HK-2 (cell line): ENCODE measurements around the gene MAML2.

Experiments used
- DNase-seq: peaks from one replicate; pipeline ENCODE4 v3.0.0-alpha.2; 2018; ENCODE audit not compliant: unreplicated experiment

The MAML2 gene

DNA sequence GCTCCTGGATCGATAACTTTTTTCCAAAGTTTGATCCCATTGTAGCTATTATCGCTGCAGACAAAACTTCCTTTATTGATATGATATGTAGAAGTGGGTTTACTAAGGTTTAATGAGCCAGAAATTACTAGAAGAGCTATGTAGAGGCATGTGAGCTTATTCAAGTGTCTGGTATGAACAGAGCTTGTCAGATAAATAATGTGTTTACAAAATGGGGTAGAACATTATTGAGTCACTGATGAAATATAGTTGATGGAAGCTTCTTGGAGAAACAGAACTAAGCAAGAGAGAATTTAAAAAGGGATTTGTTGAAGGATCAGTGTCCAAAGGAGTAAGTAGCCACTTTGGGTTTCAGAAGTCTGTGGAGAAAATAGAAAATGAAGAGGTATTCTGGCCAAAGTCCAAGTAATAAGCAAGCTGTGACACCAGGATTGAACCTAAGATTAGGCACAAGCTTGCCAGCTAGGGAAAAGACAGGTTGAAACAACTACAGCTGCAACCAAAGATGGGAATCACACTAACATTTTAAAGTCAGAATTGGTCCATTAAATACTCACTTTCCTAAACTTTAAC is 104.3 kb downstream of the MAML2 start:
- DNase-seq, result no peak

DNA sequence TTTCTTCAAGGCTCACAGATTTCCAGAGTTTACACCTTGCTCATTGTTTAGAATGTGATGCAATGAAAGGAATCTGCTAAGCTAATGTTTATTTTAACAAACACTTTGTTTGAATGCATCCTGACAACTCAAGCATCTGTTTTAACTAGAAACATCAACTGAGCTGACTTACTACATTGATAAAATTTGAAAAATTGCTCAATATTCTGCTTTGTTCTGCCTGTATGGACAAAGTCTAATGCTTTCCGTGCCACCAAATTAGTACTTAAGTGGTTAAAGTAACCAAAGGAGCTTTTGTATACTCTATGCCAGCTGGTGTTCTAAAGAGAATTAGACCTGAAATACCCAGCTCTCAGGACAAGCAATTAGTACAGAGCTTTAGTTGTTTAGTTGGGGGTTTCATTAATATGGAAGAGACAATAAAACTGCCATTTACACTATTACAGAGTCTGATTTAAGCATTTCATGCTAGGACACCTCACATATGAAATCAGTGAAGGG is 105.2 kb downstream of the MAML2 start:
- no peak for DNase-seq

- DNase-seq, result no peak
Observed at GRCh38 chr11:96235751-96236150, 107.2 kb downstream of the MAML2 start.

DNA sequence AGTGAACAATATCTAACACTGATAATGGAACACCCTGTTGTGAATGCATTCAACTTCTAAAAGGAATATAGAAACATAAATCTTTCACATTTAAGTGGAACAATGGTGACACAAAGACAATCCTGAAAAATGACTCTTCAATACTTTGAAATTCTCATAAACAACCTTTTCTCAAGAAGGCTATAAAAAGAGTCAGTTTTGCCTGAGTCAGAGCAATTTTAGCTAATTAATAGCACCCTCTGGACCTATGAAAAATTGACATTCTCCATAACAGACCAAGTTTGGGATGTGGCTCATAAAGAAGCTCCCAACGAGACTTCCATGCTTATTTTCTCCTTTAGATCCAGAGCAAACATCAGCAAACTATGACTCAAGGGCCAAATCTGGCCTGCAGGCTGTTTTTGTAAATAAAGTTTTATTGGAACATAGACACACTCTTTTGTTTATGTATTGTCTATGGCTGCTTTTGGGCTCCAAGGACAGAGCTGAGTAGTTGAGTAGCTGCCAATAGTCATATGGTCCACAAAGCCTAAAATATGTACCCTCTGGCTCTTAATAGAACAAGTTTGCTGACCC is 108.0 kb downstream of the MAML2 start:
- no peak for DNase-seq

DNA sequence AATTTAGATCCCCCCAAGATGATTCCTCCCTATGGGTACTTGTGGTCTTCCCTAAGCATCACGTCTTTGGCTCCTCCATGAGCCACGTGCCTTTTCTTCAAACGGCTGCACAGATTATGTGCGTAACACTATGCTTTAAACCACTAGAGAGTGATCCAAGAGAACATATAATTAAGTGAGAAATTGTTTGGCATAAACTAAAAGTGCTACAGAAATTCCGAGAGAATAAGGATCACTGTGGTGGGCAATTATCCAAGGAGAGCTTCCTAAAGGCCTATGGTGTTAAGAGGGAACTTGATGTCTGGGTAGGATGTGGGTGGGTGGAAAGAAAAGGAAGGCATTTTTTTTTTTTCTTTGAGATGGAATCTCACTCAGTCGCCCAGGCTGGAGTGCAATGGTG is 110.9 kb downstream of the MAML2 start:
- no peak for DNase-seq

GRCh38 chr11:96230686-96231085 is 112.3 kb downstream of the MAML2 start:
- no peak for DNase-seq

GRCh38 chr11:96229354-96229977 is 113.5 kb downstream of the MAML2 start:
- DNase-seq, result no peak

DNA sequence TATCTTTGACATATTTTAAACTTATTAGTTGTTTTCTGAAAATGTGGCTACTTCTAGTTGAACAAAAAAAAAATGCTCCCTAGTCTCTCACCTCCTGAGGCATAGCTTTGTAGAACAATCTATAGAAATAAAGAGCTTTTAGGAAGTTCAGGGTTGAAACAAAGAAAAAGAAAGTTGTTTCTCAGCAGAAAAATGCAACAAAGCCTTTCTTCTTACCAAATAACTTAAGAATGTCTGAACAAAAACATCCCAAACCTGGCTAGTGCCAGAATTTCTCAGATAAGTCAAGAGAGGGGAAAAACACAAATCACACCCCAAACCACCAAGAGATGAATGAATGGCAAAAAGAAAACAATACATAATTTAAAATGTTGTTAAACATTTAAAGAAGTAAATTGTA is 114.1 kb downstream of the MAML2 start:
- DNase-seq, result no peak

DNA sequence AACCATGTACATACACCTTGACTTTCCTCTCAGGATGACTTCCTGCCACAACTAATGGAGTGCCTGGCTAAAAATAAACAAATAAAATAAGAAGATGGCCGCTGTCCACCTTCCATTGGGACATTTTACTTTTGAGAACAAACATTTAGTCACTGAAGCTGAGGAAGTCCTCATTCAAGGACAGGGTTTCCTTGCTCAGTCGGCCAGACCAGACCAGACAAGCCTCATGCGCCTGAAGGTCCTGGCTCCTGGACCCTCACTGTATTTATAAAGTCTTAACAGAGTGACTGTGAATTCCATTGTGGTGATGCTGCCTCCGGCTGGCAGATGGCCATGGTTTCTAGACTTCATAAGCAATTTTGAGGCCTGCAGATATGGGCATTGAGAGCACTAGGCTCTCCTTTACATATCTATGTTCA is 114.5 kb downstream of the MAML2 start:
- peak; percentile 36 for DNase-seq

GRCh38 chr11:96227244-96227643 is 115.8 kb downstream of the MAML2 start:
- no peak for DNase-seq

GRCh38 chr11:96223083-96223482 is 119.9 kb downstream of the MAML2 start:
- no peak for DNase-seq

GRCh38 chr11:96222102-96222501 is 120.9 kb downstream of the MAML2 start:
- no peak for DNase-seq

DNA sequence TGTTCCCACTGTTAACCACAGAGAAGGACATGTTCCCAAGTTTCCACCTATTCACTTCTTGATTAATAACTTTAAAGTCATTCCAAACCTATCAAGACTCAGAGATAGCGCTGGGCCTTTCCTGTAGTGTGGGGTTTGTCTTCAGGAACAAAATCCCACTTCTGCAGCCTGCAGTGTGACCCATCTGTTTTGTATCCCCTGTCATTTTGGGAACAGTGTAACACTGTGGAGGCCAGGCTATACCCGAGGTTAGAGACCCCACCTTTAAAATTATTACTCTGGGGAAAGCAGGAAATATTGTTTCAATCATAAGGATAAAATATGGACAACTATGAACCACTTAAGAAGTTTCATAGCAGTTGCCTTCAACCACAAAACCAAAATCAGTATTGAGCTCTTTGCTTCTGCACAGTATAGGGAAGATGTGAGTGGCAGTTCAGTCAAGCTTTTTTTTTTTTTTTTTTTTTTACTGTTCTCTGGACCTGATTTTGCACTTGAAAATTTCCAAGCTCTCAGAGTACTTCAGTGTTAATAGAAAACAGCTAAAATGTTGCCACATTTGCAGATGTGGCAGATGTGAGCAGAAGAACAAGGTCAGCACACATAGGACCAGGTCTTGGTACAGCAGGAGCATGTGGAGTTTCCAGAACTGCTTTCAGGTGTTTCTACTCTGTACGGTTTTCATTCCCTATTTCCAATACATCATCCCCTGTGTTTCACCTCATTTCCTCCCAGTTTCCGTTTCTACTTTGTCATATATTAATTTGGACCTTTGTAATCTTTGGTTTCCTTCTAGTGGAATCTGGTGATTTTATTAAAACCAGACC is 121.5 kb downstream of the MAML2 start:
- no peak for DNase-seq

DNA sequence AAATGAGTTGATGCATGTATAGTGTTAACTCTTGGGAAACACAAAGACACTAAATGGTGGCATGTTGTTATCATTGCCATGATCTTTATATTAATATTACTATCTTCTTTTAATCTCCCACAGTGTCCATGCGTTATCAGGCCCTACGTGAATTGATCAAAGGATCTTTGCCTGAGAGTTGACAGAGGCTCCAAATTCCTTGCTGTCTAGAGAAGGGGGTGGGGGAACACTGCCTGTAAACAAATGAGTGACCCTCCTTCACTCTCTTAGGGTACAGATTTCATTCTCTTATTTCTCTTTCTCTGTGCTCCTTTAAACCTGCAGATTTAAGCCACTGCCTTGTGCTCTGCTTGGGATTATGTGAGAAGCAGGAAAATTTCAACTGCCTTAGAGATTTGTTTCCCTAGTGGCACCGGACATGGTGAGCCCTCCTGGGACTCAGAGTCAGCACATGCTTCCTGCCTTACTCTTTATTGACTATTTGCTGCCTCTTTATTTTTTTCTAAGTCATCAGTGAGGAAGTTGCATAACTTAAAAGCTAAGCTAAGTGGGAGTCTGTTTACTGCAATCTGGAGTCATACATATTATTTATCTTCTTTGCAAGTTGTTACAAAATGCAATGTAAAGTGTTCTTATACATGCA is 122.9 kb downstream of the MAML2 start:
- no peak for DNase-seq

- no peak for DNase-seq
Observed at GRCh38 chr11:96218901-96219300, 124.1 kb downstream of the MAML2 start.

DNA sequence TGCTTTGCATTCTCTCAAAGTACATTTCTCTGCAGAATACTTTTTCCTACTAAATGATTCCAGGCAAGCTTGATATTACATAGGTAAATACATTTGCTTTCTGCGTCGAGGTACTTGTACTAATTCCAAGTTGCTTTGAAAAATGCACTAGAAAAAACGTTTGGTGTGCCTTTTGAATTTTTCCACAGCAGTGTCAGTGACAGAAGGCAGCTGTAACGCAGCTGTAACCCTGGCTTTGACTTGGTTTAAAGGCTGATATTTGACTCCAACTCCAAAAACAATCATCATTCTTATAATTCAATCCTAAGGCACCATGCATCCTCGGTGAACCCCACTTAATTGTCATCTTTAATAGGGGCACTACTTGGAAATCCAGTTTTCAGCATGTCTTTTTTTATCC is 125.0 kb downstream of the MAML2 start:
- DNase-seq, result no peak

- DNase-seq, result no peak
Observed at GRCh38 chr11:96217206-96217605, 125.8 kb downstream of the MAML2 start.

- DNase-seq, result no peak
Observed at GRCh38 chr11:96215826-96216225, 127.2 kb downstream of the MAML2 start.

- DNase-seq, result peak; percentile 22
Observed at GRCh38 chr11:96215110-96215782, 127.7 kb downstream of the MAML2 start.

DNA sequence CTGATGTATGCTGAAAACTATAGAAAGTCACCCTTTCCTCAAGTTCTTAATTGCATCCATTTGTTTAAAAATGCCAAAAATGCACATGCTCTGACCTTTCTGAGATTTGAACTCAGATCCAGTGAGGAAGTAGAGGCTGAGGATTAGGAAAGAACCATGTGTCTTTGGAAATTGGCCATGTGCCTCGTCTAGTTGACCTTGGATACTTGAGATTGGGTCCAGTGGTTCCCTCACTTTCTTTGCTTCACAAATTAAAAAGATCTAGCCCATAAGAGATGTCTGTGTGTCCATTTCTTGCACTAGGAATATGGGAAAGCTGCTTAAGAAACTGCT is 128.3 kb downstream of the MAML2 start:
- DNase-seq, result no peak

GRCh38 chr11:96213500-96213899 is 129.5 kb downstream of the MAML2 start:
- no peak for DNase-seq

GRCh38 chr11:96211436-96211835 is 131.6 kb downstream of the MAML2 start:
- DNase-seq, result no peak
